Neural cell (in vitro differentiated cells): ENCODE results near the gene PDZRN3.

Experiments used
- CTCF ChIP-seq: fragments of 450-650 bp; IDR thresholded peaks from 2 replicates; pipeline ENCODE4 v1.5.1; 2014; ENCODE audit warnings: antibody characterized with exemption, mild to moderate bottlenecking, moderate library complexity; ENCODE audit not compliant: poor library complexity, severe bottlenecking
- EP300 ChIP-seq: fragments of 450-650 bp; conservative IDR thresholded peaks from 2 replicates; pipeline ENCODE4 v1.6.1; 2014; ENCODE audit warnings: antibody characterized with exemption, mild to moderate bottlenecking, moderate library complexity; ENCODE audit not compliant: poor library complexity, severe bottlenecking
- MXI1 ChIP-seq: fragments of 450-650 bp; conservative IDR thresholded peaks from 2 replicates; pipeline ENCODE4 v1.6.1; 2014; ENCODE audit warnings: antibody characterized with exemption, mild to moderate bottlenecking; ENCODE audit not compliant: poor library complexity, severe bottlenecking
- POLR2AphosphoS5 ChIP-seq: IDR thresholded peaks from 2 replicates; pipeline ENCODE4 v1.6.1; 2012
- RAD21 ChIP-seq: fragments of 450-650 bp; conservative IDR thresholded peaks from 2 replicates; pipeline ENCODE4 v1.6.1; 2014; ENCODE audit warnings: antibody characterized with exemption, mild to moderate bottlenecking, moderate library complexity
- REST ChIP-seq: IDR thresholded peaks from 2 replicates; pipeline ENCODE4 v1.6.1; 2012; ENCODE audit warnings: borderline replicate concordance
- SMC3 ChIP-seq: fragments of 450-650 bp; conservative IDR thresholded peaks from 2 replicates; pipeline ENCODE4 v1.6.1; 2014; ENCODE audit warnings: antibody characterized with exemption, mild to moderate bottlenecking, moderate library complexity; ENCODE audit not compliant: poor library complexity
- TAF1 ChIP-seq: IDR thresholded peaks from 2 replicates; pipeline ENCODE4 v1.6.1; 2012; ENCODE audit warnings: low read depth

GRCh38 chr3:73599605-73600004 is 25.1 kb downstream of the PDZRN3 start:
- TF ChIP-seq EP300 (no peak), POLR2AphosphoS5 (no peak), CTCF (no peak), REST (no peak), RAD21 (no peak), TAF1 (no peak), SMC3 (no peak), MXI1 (no peak)
